Parathyroid adenoma (tissue), 2 donors: ENCODE data around the gene ECEL1.

ENCODE experiments used
- H2AFZ ChIP-seq: fragments of 300-600 bp; sonication (generic); one replicate; pipeline ENCODE4 v1.7.0; 2017; ENCODE audit warnings: antibody characterized with exemption, mild to moderate bottlenecking
- H3K27ac ChIP-seq: fragments of 300-600 bp; sonication (generic); one replicate; pipeline ENCODE4 v1.7.0; 2017
- H3K27me3 ChIP-seq: fragments of 300-600 bp; sonication (generic); one replicate; pipeline ENCODE4 v1.7.0; 2017; ENCODE audit warnings: low read length; ENCODE audit not compliant: control insufficient read depth, insufficient read depth
- H3K36me3 ChIP-seq: fragments of 300-600 bp; sonication (generic); one replicate; pipeline ENCODE4 v1.7.0; 2017; ENCODE audit warnings: low read length; ENCODE audit not compliant: control insufficient read depth, insufficient read depth
- H3K4me1 ChIP-seq: fragments of 300-600 bp; sonication (generic); one replicate; pipeline ENCODE4 v1.7.0; 2017; ENCODE audit warnings: control low read depth
- H3K4me2 ChIP-seq: fragments of 300-600 bp; sonication (generic); one replicate; pipeline ENCODE4 v1.7.0; 2017; ENCODE audit warnings: low read length
- H3K4me3 ChIP-seq: fragments of 300-600 bp; sonication (generic); one replicate; pipeline ENCODE4 v1.7.0; 2017; ENCODE audit warnings: low read depth, low read length
- H3K79me2 ChIP-seq: fragments of 300-600 bp; sonication (generic); one replicate; pipeline ENCODE4 v1.7.0; 2017; ENCODE audit warnings: control low read depth
- H3K9ac ChIP-seq: fragments of 300-600 bp; sonication (generic); one replicate; pipeline ENCODE4 v1.7.0; 2017; ENCODE audit warnings: mild to moderate bottlenecking
- H3K9me3 ChIP-seq: fragments of 300-600 bp; sonication (generic); one replicate; pipeline ENCODE4 v1.7.0; 2017; ENCODE audit warnings: low read length; ENCODE audit not compliant: control insufficient read depth
- TF ChIP-seq, protein P1 (sequence below): fragments of 300-600 bp; sonication (generic); IDR thresholded peaks from one replicate; pipeline ENCODE4 v1.7.0; 2017; ENCODE audit warnings: antibody characterized with exemption, mild to moderate bottlenecking
- donor health status: primary hyperparathyroidism.

ECEL1 gene

DNA sequence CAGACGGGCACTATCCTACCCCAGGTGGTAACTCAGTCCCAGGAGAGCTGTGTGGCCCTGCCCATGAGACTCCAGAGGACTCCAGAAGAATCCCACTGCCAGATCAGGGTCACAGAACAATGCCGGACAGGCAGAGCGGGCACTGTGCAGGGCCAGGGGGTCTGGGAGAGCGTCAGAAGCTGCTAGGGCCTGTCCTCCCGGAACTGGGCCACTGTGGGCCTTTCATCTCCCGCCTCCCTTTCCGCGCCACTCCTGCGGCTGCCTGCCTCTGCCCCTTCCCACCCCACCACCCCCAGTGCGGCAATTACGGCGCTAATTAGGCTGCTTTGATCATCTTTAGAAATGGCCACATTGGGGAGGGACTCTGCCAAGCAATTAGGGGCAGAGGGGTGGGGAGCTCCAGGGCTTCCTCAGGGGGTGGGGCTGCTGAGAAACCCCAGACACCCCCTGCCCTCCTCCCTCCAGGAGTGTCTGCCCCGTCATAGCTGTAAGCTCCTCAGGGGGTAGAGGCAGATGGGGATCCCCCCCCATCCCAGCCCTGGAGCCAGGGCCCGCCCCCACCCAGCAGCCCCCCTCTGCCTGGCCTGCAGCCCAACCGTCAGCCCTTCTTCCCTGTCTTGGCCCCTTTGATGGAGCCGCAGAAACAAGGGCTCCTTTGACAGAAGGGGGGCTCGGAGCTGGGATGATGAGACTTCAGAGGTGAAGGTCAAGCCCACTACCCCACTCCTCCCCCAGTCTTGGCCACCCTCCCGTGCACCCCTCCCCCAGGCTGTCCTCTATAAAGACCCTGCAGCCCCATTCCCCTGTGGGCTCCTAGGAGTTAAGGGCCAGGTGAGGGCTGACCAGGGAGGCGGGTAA, 32.2 kb upstream of the ECEL1 start, which contains the start of gene PRSS56:
Gene PRSS56, plus strand, starts transcription at position 808 of the 858 bp plus-strand sequence. CDS start 211 bp downstream, outside the sequence.
- Histone ChIP-seq H3K4me3 (no peak within 1 kb of the TSS), H3K9me3 (no peaks in the 10 kb centered on the region), H3K4me2 (no peak within 1 kb of the TSS), H3K9ac (no peak within 1 kb of the TSS), H3K27ac (no peak within 1 kb of the TSS), H3K4me1 (no peaks in the 10 kb centered on the region), H3K79me2 (no peaks in the 10 kb centered on the region), H2AFZ (no peak within 1 kb of the TSS), H3K36me3 (no peaks in the 10 kb centered on the region), H3K27me3 (peaks cover 3% of the 10 kb centered on the region)
- TF ChIP-seq, protein P1, sequence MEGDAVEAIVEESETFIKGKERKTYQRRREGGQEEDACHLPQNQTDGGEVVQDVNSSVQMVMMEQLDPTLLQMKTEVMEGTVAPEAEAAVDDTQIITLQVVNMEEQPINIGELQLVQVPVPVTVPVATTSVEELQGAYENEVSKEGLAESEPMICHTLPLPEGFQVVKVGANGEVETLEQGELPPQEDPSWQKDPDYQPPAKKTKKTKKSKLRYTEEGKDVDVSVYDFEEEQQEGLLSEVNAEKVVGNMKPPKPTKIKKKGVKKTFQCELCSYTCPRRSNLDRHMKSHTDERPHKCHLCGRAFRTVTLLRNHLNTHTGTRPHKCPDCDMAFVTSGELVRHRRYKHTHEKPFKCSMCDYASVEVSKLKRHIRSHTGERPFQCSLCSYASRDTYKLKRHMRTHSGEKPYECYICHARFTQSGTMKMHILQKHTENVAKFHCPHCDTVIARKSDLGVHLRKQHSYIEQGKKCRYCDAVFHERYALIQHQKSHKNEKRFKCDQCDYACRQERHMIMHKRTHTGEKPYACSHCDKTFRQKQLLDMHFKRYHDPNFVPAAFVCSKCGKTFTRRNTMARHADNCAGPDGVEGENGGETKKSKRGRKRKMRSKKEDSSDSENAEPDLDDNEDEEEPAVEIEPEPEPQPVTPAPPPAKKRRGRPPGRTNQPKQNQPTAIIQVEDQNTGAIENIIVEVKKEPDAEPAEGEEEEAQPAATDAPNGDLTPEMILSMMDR: no peak

DNA sequence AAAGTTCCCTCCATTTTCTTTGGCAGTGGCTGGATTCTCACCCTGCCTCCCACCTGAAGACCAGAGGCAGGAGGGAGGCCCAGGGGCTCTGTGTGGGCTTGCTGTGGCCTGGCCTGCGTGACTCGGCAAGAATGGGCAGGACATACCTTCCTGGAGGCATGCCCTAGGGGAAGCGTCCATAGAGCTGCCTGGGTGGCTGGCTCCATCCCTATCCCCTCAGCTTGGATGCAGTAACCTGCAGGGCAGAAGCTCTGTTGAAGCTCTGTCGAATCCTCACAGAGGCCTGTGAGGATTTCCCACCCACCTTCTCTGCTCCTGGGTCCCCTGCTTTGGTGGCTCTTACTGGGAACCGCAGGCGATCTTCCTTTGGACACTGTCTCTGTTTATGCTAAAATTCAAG, 31.2 kb upstream of the ECEL1 start:
- H3K27me3 ChIP-seq: peaks cover 3% of the 10 kb centered on the region
- H2AFZ ChIP-seq: no peak overlapping the region
- no peak overlapping the region for H3K9ac ChIP-seq
- no peaks in the 10 kb centered on the region for H3K79me2 ChIP-seq
- H3K36me3 ChIP-seq: no peaks in the 10 kb centered on the region
- H3K9me3 ChIP-seq: no peaks in the 10 kb centered on the region
- TF ChIP-seq, protein P1: no peak
- H3K4me1 ChIP-seq: no peaks in the 10 kb centered on the region
- no peak overlapping the region for H3K4me3 ChIP-seq
- H3K4me2 ChIP-seq: no peak overlapping the region
- H3K27ac ChIP-seq: no peak overlapping the region

DNA sequence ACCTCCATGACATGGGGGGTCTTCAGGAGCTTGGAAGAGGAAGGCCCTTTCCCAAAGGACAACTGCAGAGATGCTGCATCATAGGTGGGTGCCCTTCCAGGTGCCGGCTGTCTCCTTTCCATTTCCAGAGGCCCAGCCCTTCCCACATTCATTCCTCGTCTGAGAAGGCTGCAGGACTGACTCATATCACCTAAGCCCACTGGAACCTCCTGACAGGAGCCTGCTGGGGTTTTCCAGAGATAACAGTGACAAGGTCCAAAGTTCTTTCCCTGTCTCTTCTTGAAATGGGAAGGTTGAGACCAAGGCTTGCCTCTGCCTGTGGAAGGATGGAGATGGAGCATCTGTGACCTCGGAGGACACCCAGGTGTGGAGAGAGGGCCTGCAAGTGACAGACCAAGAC, 28.9 kb upstream of the ECEL1 start:
- Histone ChIP-seq H3K79me2 (no peaks in the 10 kb centered on the region), H3K4me3 (no peak overlapping the region), H3K4me1 (no peaks in the 10 kb centered on the region), H3K9me3 (no peaks in the 10 kb centered on the region), H3K4me2 (no peak overlapping the region), H3K36me3 (no peaks in the 10 kb centered on the region), H2AFZ (no peak overlapping the region), H3K27me3 (no peaks in the 10 kb centered on the region), H3K27ac (no peak overlapping the region), H3K9ac (no peak overlapping the region)
- TF ChIP-seq, protein P1: no peak

DNA sequence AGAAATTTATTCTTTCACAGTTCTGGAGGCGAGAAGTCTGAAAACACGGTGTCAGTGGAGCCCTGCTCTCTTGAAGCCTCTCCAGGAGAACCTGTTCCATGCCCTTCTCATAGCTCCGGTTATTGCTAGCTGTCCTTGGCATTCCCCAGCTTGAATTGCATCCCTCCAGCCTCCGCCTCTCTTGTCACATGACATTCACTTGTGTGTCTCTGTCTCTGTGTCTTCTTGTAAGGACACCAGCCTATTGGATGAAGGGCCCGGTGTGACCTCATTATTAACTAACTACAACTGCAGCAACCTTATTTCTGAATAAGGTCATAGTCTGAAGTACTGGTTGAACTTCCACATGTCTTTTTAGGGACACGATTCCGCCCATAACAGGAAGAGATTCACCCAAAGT, 28.0 kb upstream of the ECEL1 start:
- no peak overlapping the region for H2AFZ ChIP-seq
- H3K9me3 ChIP-seq: no peaks in the 10 kb centered on the region
- H3K9ac ChIP-seq: no peak overlapping the region
- H3K79me2 ChIP-seq: no peaks in the 10 kb centered on the region
- no peaks in the 10 kb centered on the region for H3K27me3 ChIP-seq
- H3K27ac ChIP-seq: no peak overlapping the region
- no peaks in the 10 kb centered on the region for H3K4me1 ChIP-seq
- H3K4me3 ChIP-seq: no peak overlapping the region
- no peaks in the 10 kb centered on the region for H3K36me3 ChIP-seq
- TF ChIP-seq, protein P1: no peak
- no peak overlapping the region for H3K4me2 ChIP-seq

DNA sequence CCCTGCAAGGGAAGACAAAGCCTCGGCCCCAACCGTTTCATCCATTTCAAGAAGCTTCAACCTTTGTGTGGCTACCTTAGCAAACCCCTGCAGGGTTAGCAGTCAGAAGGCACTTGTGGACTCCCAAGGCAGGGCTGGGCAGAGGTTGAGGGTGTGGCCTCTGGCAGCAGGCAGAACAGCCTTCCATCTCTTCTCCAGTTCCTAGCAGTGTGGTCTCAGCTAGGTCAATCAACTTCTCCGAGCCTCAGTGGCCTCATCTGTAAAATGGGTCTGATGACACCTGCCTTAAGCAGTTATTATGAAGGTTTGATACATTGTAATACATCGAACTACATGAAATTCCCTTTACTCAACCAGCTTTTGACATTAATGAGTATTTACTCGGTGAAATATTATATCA, 25.7 kb upstream of the ECEL1 start:
- Histone ChIP-seq H3K79me2 (no peaks in the 10 kb centered on the region), H3K27me3 (no peaks in the 10 kb centered on the region), H3K4me2 (no peak overlapping the region), H3K4me3 (no peak overlapping the region), H3K27ac (no peak overlapping the region), H3K36me3 (no peaks in the 10 kb centered on the region), H3K4me1 (no peaks in the 10 kb centered on the region), H3K9me3 (no peaks in the 10 kb centered on the region), H2AFZ (no peak overlapping the region), H3K9ac (no peak overlapping the region)
- TF ChIP-seq, protein P1: no peak
